HL-60/S4 (cell line): ENCODE data around the gene BANK1.

ENCODE experiments used
- in situ Hi-C: fragments of 300-500 bp; cut with MboI; formaldehyde crosslinking; loops from 2 replicates; pipeline ENCODE4 v1.14.3; 2022; ENCODE audit warnings: low sequenced_read_pairs

The BANK1 gene

GRCh38 chr4:102022343-102022742 is 231.8 kb downstream of the BANK1 start:
- in situ Hi-C loops: no loop called here

- in situ Hi-C loops: no loop called here
Observed at GRCh38 chr4:102027961-102028360, 237.4 kb downstream of the BANK1 start.

GRCh38 chr4:102031406-102031805 is 240.9 kb downstream of the BANK1 start:
- in situ Hi-C loops: no loop called here

- in situ Hi-C loops: no loop called here
Observed at GRCh38 chr4:102036016-102036415, 245.5 kb downstream of the BANK1 start.

- in situ Hi-C loops: no loop called here
Observed at GRCh38 chr4:102036619-102037376, 246.3 kb downstream of the BANK1 start.

- in situ Hi-C loops: no loop called here
Observed at GRCh38 chr4:102037566-102037965, 247.0 kb downstream of the BANK1 start.

GRCh38 chr4:102042871-102043802 is 252.6 kb downstream of the BANK1 start:
- in situ Hi-C loops: no loop called here

GRCh38 chr4:102047616-102048015 is 257.1 kb downstream of the BANK1 start:
- in situ Hi-C loops: no loop called here

GRCh38 chr4:102055805-102056204 is 265.3 kb downstream of the BANK1 start:
- in situ Hi-C loops: no loop called here

GRCh38 chr4:102057122-102057521 is 266.6 kb downstream of the BANK1 start:
- in situ Hi-C loops: no loop called here

- in situ Hi-C loops: no loop called here
Observed at GRCh38 chr4:102061133-102061532, 270.6 kb downstream of the BANK1 start.

- in situ Hi-C loops: no loop called here
Observed at GRCh38 chr4:102064747-102065442, 274.4 kb downstream of the BANK1 start.

- in situ Hi-C loops: no loop called here
Observed at GRCh38 chr4:102076622-102077021, 286.1 kb downstream of the BANK1 start.

GRCh38 chr4:102080184-102080583 is 289.7 kb downstream of the BANK1 start:
- in situ Hi-C loops: no loop called here

GRCh38 chr4:102089850-102090621 is 299.5 kb downstream of the BANK1 start:
- in situ Hi-C loops: no loop called here

- in situ Hi-C loops: no loop called here
Observed at GRCh38 chr4:102091656-102092055, 301.1 kb downstream of the BANK1 start.

- in situ Hi-C loops: no loop called here
Observed at GRCh38 chr4:102094481-102094880, 304.0 kb downstream of the BANK1 start.

GRCh38 chr4:102103368-102103767 is 312.8 kb downstream of the BANK1 start:
- in situ Hi-C loops: no loop called here

- in situ Hi-C loops: no loop called here
Observed at GRCh38 chr4:102104278-102104677, 313.7 kb downstream of the BANK1 start.

GRCh38 chr4:102105983-102106382 is 315.5 kb downstream of the BANK1 start:
- in situ Hi-C loops: no loop called here
